OCI-LY1 (cell line): ENCODE data around the gene GRPEL2.

Experiments used
- H2AFZ ChIP-seq: fragments of 200-600 bp; sonication (generic), shearing (Covaris generic); 2 replicates; pipeline ENCODE4 v1.6.0; 2014; ENCODE audit warnings: antibody characterized with exemption, mild to moderate bottlenecking, low read length
- H3F3A ChIP-seq: fragments of 200-600 bp; sonication (generic), shearing (Covaris generic); 2 replicates; pipeline ENCODE4 v1.6.0; 2014; ENCODE audit warnings: mild to moderate bottlenecking, antibody characterized with exemption, low read length, moderate library complexity; ENCODE audit not compliant: insufficient read depth
- H3K27ac ChIP-seq: fragments of 200-600 bp; sonication (generic); 2 replicates; pipeline ENCODE4 v1.5.1; 2014; ENCODE audit warnings: low read length, mixed run types, mild to moderate bottlenecking, low read depth; ENCODE audit not compliant: poor library complexity, severe bottlenecking
- H3K27me3 ChIP-seq: fragments of 200-600 bp; sonication (generic); 2 replicates; pipeline ENCODE4 v1.6.0; 2014; ENCODE audit warnings: antibody characterized with exemption, mild to moderate bottlenecking, low read length, moderate library complexity; ENCODE audit not compliant: insufficient read depth
- H3K36me3 ChIP-seq: fragments of 200-600 bp; sonication (generic); 2 replicates; pipeline ENCODE4 v1.6.1; 2014; ENCODE audit warnings: mild to moderate bottlenecking, antibody characterized with exemption, low read length, moderate library complexity, mixed read lengths; ENCODE audit not compliant: insufficient read depth
- H3K4me1 ChIP-seq: fragments of 200-600 bp; sonication (generic); 2 replicates; pipeline ENCODE4 v1.5.1; 2014; ENCODE audit warnings: mild to moderate bottlenecking, low read length, moderate library complexity; ENCODE audit not compliant: insufficient read depth, severe bottlenecking
- H3K4me2 ChIP-seq: fragments of 200-600 bp; sonication (generic), shearing (Covaris generic); 2 replicates; pipeline ENCODE4 v1.6.1; 2014; ENCODE audit warnings: low read length
- H3K4me3 ChIP-seq: fragments of 200-600 bp; sonication (generic); 2 replicates; pipeline ENCODE4 v1.5.1; 2014; ENCODE audit warnings: low read length, low read depth, mild to moderate bottlenecking, mixed read lengths; ENCODE audit not compliant: poor library complexity, severe bottlenecking
- H3K79me2 ChIP-seq: fragments of 200-600 bp; shearing (Covaris generic); 2 replicates; pipeline ENCODE4 v1.6.1; 2016; ENCODE audit warnings: mixed run types, low read length, mixed read lengths; ENCODE audit not compliant: insufficient read depth
- H3K9ac ChIP-seq: fragments of 200-600 bp; sonication (generic), shearing (Covaris generic); 2 replicates; pipeline ENCODE4 v1.6.1; 2014; ENCODE audit warnings: mild to moderate bottlenecking, low read length, mixed read lengths
- H3K9me2 ChIP-seq: fragments of 200-600 bp; sonication (generic), shearing (Covaris generic); 2 replicates; pipeline ENCODE4 v1.6.1; 2014; ENCODE audit warnings: low read depth, mild to moderate bottlenecking, low read length, mixed read lengths
- H3K9me3 ChIP-seq: fragments of 200-600 bp; shearing (Covaris generic); 2 replicates; pipeline ENCODE4 v1.6.1; 2014; ENCODE audit warnings: low read length, mixed read lengths
- H4K20me1 ChIP-seq: fragments of 200-600 bp; sonication (generic), shearing (Covaris generic); 2 replicates; pipeline ENCODE4 v1.6.0; 2016; ENCODE audit warnings: mild to moderate bottlenecking, low read length; ENCODE audit not compliant: insufficient read depth
- CTCF ChIP-seq: fragments of 200-600 bp; sonication (generic), shearing (Covaris generic); IDR thresholded peaks from 2 replicates; pipeline ENCODE4 v1.5.1; 2017; ENCODE audit warnings: mild to moderate bottlenecking, antibody characterized with exemption, low read length, moderate library complexity, mixed read lengths
- EZH2 ChIP-seq: fragments of 200-600 bp; sonication (generic), shearing (Covaris generic); IDR thresholded peaks from 2 replicates; pipeline ENCODE4 v1.8.0; 2017; ENCODE audit warnings: borderline replicate concordance, mixed run types, mild to moderate bottlenecking, antibody characterized with exemption, low read length, moderate library complexity, mixed read lengths

The GRPEL2 gene

GRCh38 chr5:149340920-149341319 lies 4.4 kb upstream of the GRPEL2 start:
- no peaks in the 10 kb centered on the region for H3K27me3 ChIP-seq
- peaks cover 4% of the 10 kb centered on the region for H3K79me2 ChIP-seq
- no peaks in the 10 kb centered on the region for H3F3A ChIP-seq
- H3K4me2 ChIP-seq, result no peak overlapping the region
- H4K20me1 ChIP-seq, result no peaks in the 10 kb centered on the region
- no peak overlapping the region for H3K27ac ChIP-seq
- no peaks in the 10 kb centered on the region for H3K9me2 ChIP-seq
- no peak overlapping the region for H2AFZ ChIP-seq
- TF ChIP-seq EZH2 (no peak), CTCF (no peak)
- peaks cover 11% of the 10 kb centered on the region for H3K4me1 ChIP-seq
- H3K9me3 ChIP-seq, result no peaks in the 10 kb centered on the region
- H3K4me3 ChIP-seq, result no peak overlapping the region
- H3K36me3 ChIP-seq, result no peaks in the 10 kb centered on the region
- H3K9ac ChIP-seq, result no peak overlapping the region

GRCh38 chr5:149341876-149342275 lies 3.4 kb upstream of the GRPEL2 start:
- Histone ChIP-seq H3K27ac (no peak overlapping the region), H2AFZ (no peak overlapping the region), H4K20me1 (no peaks in the 10 kb centered on the region), H3K4me1 (peaks cover 18% of the 10 kb centered on the region), H3K9me2 (no peaks in the 10 kb centered on the region), H3F3A (no peaks in the 10 kb centered on the region), H3K4me3 (no peak overlapping the region), H3K36me3 (no peaks in the 10 kb centered on the region), H3K4me2 (no peak overlapping the region), H3K9ac (no peak overlapping the region), H3K27me3 (no peaks in the 10 kb centered on the region), H3K79me2 (peaks cover 11% of the 10 kb centered on the region), H3K9me3 (no peaks in the 10 kb centered on the region)
- no peak for TF ChIP-seq EZH2
- no peak for TF ChIP-seq CTCF

GRCh38 chr5:149344151-149344550 lies 1.1 kb upstream of the GRPEL2 start:
- H3K4me2 ChIP-seq, result peak overlapping the region; percentile 77
- no peaks in the 10 kb centered on the region for H3K27me3 ChIP-seq
- H3F3A ChIP-seq, result no peaks in the 10 kb centered on the region

More at GRCh38 chr5:149344151-149344550, 1.1 kb upstream of the GRPEL2 start:
- peaks cover 35% of the 10 kb centered on the region for H3K4me1 ChIP-seq
- peak overlapping the region; percentile 93; the same call in 1 of the 2 replicates for H3K9ac ChIP-seq
- no peaks in the 10 kb centered on the region for H4K20me1 ChIP-seq
- no peak overlapping the region for H2AFZ ChIP-seq
- TF ChIP-seq EZH2, result no peak
- no peak for TF ChIP-seq CTCF
- peaks cover 21% of the 10 kb centered on the region for H3K36me3 ChIP-seq
- peak overlapping the region; percentile 88 for H3K4me3 ChIP-seq
- peaks cover 23% of the 10 kb centered on the region for H3K79me2 ChIP-seq
- H3K27ac ChIP-seq, result no peak overlapping the region
- no peaks in the 10 kb centered on the region for H3K9me2 ChIP-seq
- H3K9me3 ChIP-seq, result no peaks in the 10 kb centered on the region
